DND-41 (cell line): ENCODE data around the gene SUN2.

ENCODE experiments used
- EZH2 ChIP-seq: IDR thresholded peaks from 3 replicates; pipeline ENCODE4 v1.6.1; 2012; ENCODE audit warnings: borderline replicate concordance, low read depth, mild to moderate bottlenecking, moderate library complexity, low read length, inconsistent platforms; ENCODE audit not compliant: severe bottlenecking
- TF ChIP-seq, protein P1 (sequence below): IDR thresholded peaks from 2 replicates; pipeline ENCODE4 v1.5.1; 2012; ENCODE audit warnings: borderline replicate concordance, low read length, moderate library complexity, mild to moderate bottlenecking; ENCODE audit not compliant: poor library complexity, severe bottlenecking; ENCODE audit errors: extremely low read depth

DNA sequence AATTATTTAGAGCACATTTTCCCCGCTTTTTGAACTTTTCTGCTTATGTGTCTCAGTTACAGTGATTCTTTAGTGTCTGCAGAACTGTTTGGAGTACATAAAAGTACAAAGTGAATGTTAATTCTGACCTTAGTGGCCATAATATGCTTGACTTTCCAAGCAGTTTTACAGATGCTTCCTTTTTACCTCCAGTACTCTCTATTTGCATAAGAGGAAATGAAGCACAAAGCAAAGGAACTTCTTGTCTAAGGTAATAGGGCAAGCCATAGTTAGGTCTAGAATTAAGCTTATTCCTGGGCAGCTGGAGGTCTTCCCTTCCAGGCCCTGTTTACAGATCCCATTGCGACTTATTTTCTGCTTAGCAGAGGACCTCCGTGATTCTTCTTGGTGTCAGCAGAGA is 46.5 kb downstream of the SUN2 start:
- TF ChIP-seq, protein P1, sequence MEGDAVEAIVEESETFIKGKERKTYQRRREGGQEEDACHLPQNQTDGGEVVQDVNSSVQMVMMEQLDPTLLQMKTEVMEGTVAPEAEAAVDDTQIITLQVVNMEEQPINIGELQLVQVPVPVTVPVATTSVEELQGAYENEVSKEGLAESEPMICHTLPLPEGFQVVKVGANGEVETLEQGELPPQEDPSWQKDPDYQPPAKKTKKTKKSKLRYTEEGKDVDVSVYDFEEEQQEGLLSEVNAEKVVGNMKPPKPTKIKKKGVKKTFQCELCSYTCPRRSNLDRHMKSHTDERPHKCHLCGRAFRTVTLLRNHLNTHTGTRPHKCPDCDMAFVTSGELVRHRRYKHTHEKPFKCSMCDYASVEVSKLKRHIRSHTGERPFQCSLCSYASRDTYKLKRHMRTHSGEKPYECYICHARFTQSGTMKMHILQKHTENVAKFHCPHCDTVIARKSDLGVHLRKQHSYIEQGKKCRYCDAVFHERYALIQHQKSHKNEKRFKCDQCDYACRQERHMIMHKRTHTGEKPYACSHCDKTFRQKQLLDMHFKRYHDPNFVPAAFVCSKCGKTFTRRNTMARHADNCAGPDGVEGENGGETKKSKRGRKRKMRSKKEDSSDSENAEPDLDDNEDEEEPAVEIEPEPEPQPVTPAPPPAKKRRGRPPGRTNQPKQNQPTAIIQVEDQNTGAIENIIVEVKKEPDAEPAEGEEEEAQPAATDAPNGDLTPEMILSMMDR, result no peak
- no peak for TF ChIP-seq EZH2
